GM21528 (cell line): ENCODE results near the gene ZCWPW1.
"Not testable (repeated sequence)": the region's sequence is repeated elsewhere in the genome, so short reads cannot be mapped to it uniquely, and the experiment has no call there.

Experiments used
- ATAC-seq: cut with Tn5 transposase; IDR thresholded peaks from one replicate; pipeline ENCODE4 v1.9.1; 2021; ENCODE audit warnings: mild to moderate bottlenecking, moderate library complexity; ENCODE audit not compliant: unreplicated experiment, low FRiP score

Gene ZCWPW1

GRCh38 chr7:100457033-100457432 lies 28.5 kb upstream of the ZCWPW1 start:
- no peak for ATAC-seq

GRCh38 chr7:100456562-100456961 lies 28.1 kb upstream of the ZCWPW1 start:
- ATAC-seq, result no peak

- ATAC-seq, result no peak
Measured at GRCh38 chr7:100455206-100455605, 26.7 kb upstream of the ZCWPW1 start.

- ATAC-seq, result not testable (repeated sequence)
Measured at GRCh38 chr7:100453854-100454253, 25.4 kb upstream of the ZCWPW1 start.

GRCh38 chr7:100452513-100452912 lies 24.0 kb upstream of the ZCWPW1 start:
- no peak for ATAC-seq

GRCh38 chr7:100449190-100449795 lies 20.8 kb upstream of the ZCWPW1 start:
- ATAC-seq, result no peak

GRCh38 chr7:100447363-100447762 lies 18.9 kb upstream of the ZCWPW1 start:
- not testable (repeated sequence) for ATAC-seq

GRCh38 chr7:100446040-100446439 lies 17.5 kb upstream of the ZCWPW1 start:
- ATAC-seq, result no peak

- ATAC-seq, result no peak
Measured at GRCh38 chr7:100444311-100445278, 16.1 kb upstream of the ZCWPW1 start.

GRCh38 chr7:100443096-100443840 lies 14.8 kb upstream of the ZCWPW1 start:
- ATAC-seq, result no peak

- no peak for ATAC-seq
Measured at GRCh38 chr7:100441641-100442535, 13.4 kb upstream of the ZCWPW1 start.

- not testable (repeated sequence) for ATAC-seq
Measured at GRCh38 chr7:100439244-100439643, 10.7 kb upstream of the ZCWPW1 start.

GRCh38 chr7:100438731-100439130 lies 10.2 kb upstream of the ZCWPW1 start:
- not testable (repeated sequence) for ATAC-seq

- no peak for ATAC-seq
Measured at GRCh38 chr7:100438172-100438571, 9.7 kb upstream of the ZCWPW1 start.

GRCh38 chr7:100437150-100438100 lies 8.9 kb upstream of the ZCWPW1 start:
- ATAC-seq, result no peak

- ATAC-seq, result peak; percentile 24
Measured at GRCh38 chr7:100435401-100436304, 7.2 kb upstream of the ZCWPW1 start.

GRCh38 chr7:100434297-100435144 lies 6.0 kb upstream of the ZCWPW1 start:
- no peak for ATAC-seq
